ENCODE data around the gene CAMK4. TPM values are rescaled to one million over a fixed set of nuclear protein-coding genes. Genes with fewer than 3 reads are reported as not detected.

The CAMK4 gene
- total and polyA plus RNA-seq, 4 donors = 0.27 to 1.4 (median 1.2) TPM

- no peak for DNase-seq (ENCODE audit: low spot score)
- Histone ChIP-seq H3K36me3 (ENCODE audit: control insufficient read depth in 4 of 4, insufficient read depth in 3 of 4, low read depth in 1 of 4, low read length in 3 of 4) (no peaks in the 10 kb centered on the region), H3K9me3 (ENCODE audit: control insufficient read depth in 4 of 4, low read length in 3 of 4) (no peaks in the 10 kb centered on the region), H3K27me3 (ENCODE audit: control insufficient read depth in 4 of 4, insufficient read depth in 4 of 4, low read length in 3 of 4) (no peaks in the 10 kb centered on the region), H3K4me3 (ENCODE audit: low read depth in 1 of 3, low read length in 3 of 3) (no peak overlapping the region), H3K9ac (ENCODE audit: low read depth in 1 of 2, low read length in 2 of 2) (no peak overlapping the region), H3K4me1 (ENCODE audit: control insufficient read depth in 4 of 4, insufficient read depth in 4 of 4, low read length in 3 of 4) (no peaks in the 10 kb centered on the region), H3K27ac (ENCODE audit: low read depth in 1 of 2, low read length in 2 of 2) (no peak overlapping the region)
- TF ChIP-seq NR2F2 (IDR thresholded peaks at IDR 0.05) (no peak), HNF4A (conservative IDR thresholded peaks at IDR 0.05) (no peak), CTCF (IDR thresholded peaks at IDR 0.05; ENCODE audit: low read depth, low read length, missing input control) (no peak), JUND (IDR thresholded peaks at IDR 0.05) (no peak), TAF1 (conservative IDR thresholded peaks at IDR 0.05) (no peak), RAD21 (IDR thresholded peaks at IDR 0.05) (no peak), GABPA (IDR thresholded peaks at IDR 0.05 in 1 of 2, conservative IDR thresholded peaks at IDR 0.05 in 1 of 2) (no peak), SP1 (IDR thresholded peaks at IDR 0.05) (no peak), YY1 (IDR thresholded peaks at IDR 0.05) (no peak), REST (IDR thresholded peaks at IDR 0.05) (no peak), FOXA2 (IDR thresholded peaks at IDR 0.05) (no peak), RXRA (IDR thresholded peaks at IDR 0.05) (no peak), MAX (IDR thresholded peaks at IDR 0.05) (no peak), ATF3 (IDR thresholded peaks at IDR 0.05) (no peak), ZBTB33 (IDR thresholded peaks at IDR 0.05) (no peak), EGR1 (IDR thresholded peaks at IDR 0.05; ENCODE audit: low read depth in 2 of 2) (no peak), FOXA1 (IDR thresholded peaks at IDR 0.05) (no peak), HNF4G (IDR thresholded peaks at IDR 0.05) (no peak)
- 92% methylated on average over 3 of the region's 3 CpGs for WGBS
These were observed 303.9 kb downstream of the CAMK4 start for GRCh38 chr5:111528056-111528455.
